Esophagus squamous epithelium (tissue), 5 donors: Measurements from ENCODE around the gene REXO2. TPM values are rescaled to one million over a fixed set of nuclear protein-coding genes. Genes with fewer than 3 reads are reported as not detected.

Source experiments
- DNase-seq: peaks from one replicate; lab custom pipeline; 2025; lab: John Stamatoyannopoulos, UW
- H3K27ac ChIP-seq, 4 donors: fragments of 200-600 bp; sonication (generic); one replicate each; pipeline ENCODE4 v1.5.1; 2016 to 2019; ENCODE audit warnings: mild to moderate bottlenecking in 1 of 4
- H3K27me3 ChIP-seq, 4 donors: fragments of 200-600 bp; sonication (generic); 1 replicate in 3 of 4; 2 replicates in 1 of 4; pipeline versions ENCODE4 v1.5.1 to v1.6.0; 2017 to 2021; ENCODE audit warnings: antibody characterized with exemption in 1 of 4
- H3K36me3 ChIP-seq, 3 donors: fragments of 200-600 bp; sonication (generic); one replicate each; pipeline ENCODE4 v1.5.1; 2016 to 2019
- H3K4me1 ChIP-seq, 3 donors: fragments of 200-600 bp; sonication (generic); one replicate each; pipeline ENCODE4 v1.5.1; 2017 to 2019
- H3K4me3 ChIP-seq, 4 donors: fragments of 200-600 bp; sonication (generic); 1 replicate in 3 of 4; 2 replicates in 1 of 4; pipeline ENCODE4 v1.5.1; 2016 to 2019; ENCODE audit warnings: mild to moderate bottlenecking in 2 of 4, moderate library complexity in 1 of 4
- H3K9me3 ChIP-seq, 3 donors: fragments of 200-600 bp; sonication (generic); one replicate each; pipeline ENCODE4 v1.5.1; 2016 to 2019
- CTCF ChIP-seq, 6 experiments: fragments of 450-650 bp in 4 of 6; fragments of 200-600 bp in 2 of 6; sonication (generic) in 2 of 6; IDR thresholded peaks; one replicate each; pipeline ENCODE4 v1.5.1; 2016 to 2019; ENCODE audit warnings: antibody characterized with exemption in 6 of 6, mild to moderate bottlenecking in 4 of 6, moderate library complexity in 4 of 6
- POLR2A ChIP-seq, 4 donors: fragments of 450-650 bp; IDR thresholded peaks; one replicate each; pipeline ENCODE4 v1.6.1; 2017; ENCODE audit warnings: antibody characterized with exemption in 4 of 4, mild to moderate bottlenecking in 4 of 4, moderate library complexity in 3 of 4
- WGBS, 2 donors: methylation state at CpG; one replicate each; pipeline ENCODE4 v1.1.5; 2018; 5-methylcytosine and 5-hydroxymethylcytosine counted together
- intact Hi-C: fragments of 100-400 bp; cut with DNase I; formaldehyde crosslinking; loops from one replicate; pipeline ENCODE4 v1.15.0; 2022
- total RNA-seq, 4 donors: library from RNA; depleted of rRNA; stranded (reverse); fragments of >200 nt; gene quantifications; one replicate each; pipeline ENCODE4 v1.1.0, GENCODE V29; 2016
- donor health status: DM: yes; HTN: yes; CAD: no.

REXO2 gene
- total RNA-seq, 4 donors from 2014 or later = 59.3 to 124 (median 107) TPM

- H3K27me3 ChIP-seq = no peaks in the 10 kb centered on the region
- H3K9me3 ChIP-seq = no peaks in the 10 kb centered on the region
- intact Hi-C loops = no loop called here
- no peaks in the 10 kb centered on the region for H3K36me3 ChIP-seq
- H3K27ac ChIP-seq = no peak overlapping the region
- no peak overlapping the region for H3K4me3 ChIP-seq
- no peak for DNase-seq
- 20 to 33% methylated on average over 1 of the region's 1 CpG for WGBS, 2 donors
- H3K4me1 ChIP-seq = peaks cover 0 to 13% (median 3%) of the 10 kb centered on the region in 3 donors
- no peak for TF ChIP-seq CTCF (IDR thresholded peaks at IDR 0.05)
- TF ChIP-seq POLR2A (IDR thresholded peaks at IDR 0.05) = no peak
These were observed 42.8 kb downstream of the REXO2 start for GRCh38 chr11:114482114-114482513.

- H3K9me3 ChIP-seq = no peaks in the 10 kb centered on the region
- no peaks in the 10 kb centered on the region for H3K36me3 ChIP-seq
- DNase-seq = no peak
- H3K4me1 ChIP-seq = peaks cover 0 to 13% (median 3%) of the 10 kb centered on the region in 3 donors
- H3K27ac ChIP-seq = no peak overlapping the region
- H3K4me3 ChIP-seq = no peak overlapping the region
- intact Hi-C loops = no loop called here
- TF ChIP-seq CTCF (IDR thresholded peaks at IDR 0.05) (no peak), POLR2A (IDR thresholded peaks at IDR 0.05) (no peak)
- 88 to 89% methylated on average over 2 of the region's 2 CpGs for WGBS, 2 donors
- no peaks in the 10 kb centered on the region for H3K27me3 ChIP-seq
These were observed 44.7 kb downstream of the REXO2 start for GRCh38 chr11:114483929-114484328.

GRCh38 chr11:114496915-114497314 is 57.6 kb downstream of the REXO2 start:
- 70 to 77% methylated on average over 3 of the region's 3 CpGs for WGBS, 2 donors
- no peaks in the 10 kb centered on the region for H3K36me3 ChIP-seq
- no peak overlapping the region for H3K4me3 ChIP-seq
- no peak overlapping the region for H3K27ac ChIP-seq
- no peak for DNase-seq
- H3K27me3 ChIP-seq = no peaks in the 10 kb centered on the region
- intact Hi-C loops = no loop called here
- TF ChIP-seq POLR2A (IDR thresholded peaks at IDR 0.05) (no peak), CTCF (IDR thresholded peaks at IDR 0.05) (no peak)
- no peaks in the 10 kb centered on the region for H3K4me1 ChIP-seq
- H3K9me3 ChIP-seq = no peaks in the 10 kb centered on the region

GRCh38 chr11:114499756-114500155 is 60.5 kb downstream of the REXO2 start:
- H3K27me3 ChIP-seq = no peaks in the 10 kb centered on the region
- TF ChIP-seq POLR2A (IDR thresholded peaks at IDR 0.05) (no peak), CTCF (IDR thresholded peaks at IDR 0.05) (no peak)

More at GRCh38 chr11:114499756-114500155, 60.5 kb downstream of the REXO2 start:
- intact Hi-C loops = no loop called here
- H3K9me3 ChIP-seq = no peaks in the 10 kb centered on the region
- no peaks in the 10 kb centered on the region for H3K36me3 ChIP-seq
- no peak overlapping the region for H3K27ac ChIP-seq
- H3K4me1 ChIP-seq = no peaks in the 10 kb centered on the region
- H3K4me3 ChIP-seq = no peak overlapping the region
- DNase-seq = no peak

Other genes with a start within 250 kb of the REXO2 start
- 100 to 1,000 TPM in 1 of 4 donors, 10 to 100 TPM in 2, 1 to 10 TPM in 1; 4.1 to 142 (median 56.8) TPM for gene NNMT, start 143.1 kb upstream of the REXO2 start, total RNA-seq
- 1 to 10 TPM; 3.8 to 6.1 (median 4.9) TPM for gene C11orf71, start 39.0 kb upstream of the REXO2 start, total RNA-seq
- gene RBM7, start 38.8 kb upstream of the REXO2 start, total RNA-seq = 10 to 100 TPM; 11.8 to 22.1 (median 17.5) TPM
- not detected for gene NXPE1, start 120.4 kb downstream of the REXO2 start, total RNA-seq
- under 1 TPM in 1 of 4 donors, not detected in 3; 0.15 TPM for gene NXPE4, start 156.3 kb downstream of the REXO2 start, total RNA-seq
- gene NXPE2, start 239.1 kb downstream of the REXO2 start, total RNA-seq = 1 to 10 TPM in 1 of 4 donors, not detected in 3; 1.1 TPM